ENCODE data around the gene ARHGEF28.

ARHGEF28 gene

GRCh38 chr5:73974871-73975360, 348.9 kb downstream of the ARHGEF28 start:
- DNase-seq, result no peak

- DNase-seq, result no peak
Observed at GRCh38 chr5:73975845-73976244, 349.8 kb downstream of the ARHGEF28 start.

GRCh38 chr5:73977146-73977545, 351.1 kb downstream of the ARHGEF28 start:
- DNase-seq, result no peak

- no peak for DNase-seq
Observed at GRCh38 chr5:73979321-73979720, 353.3 kb downstream of the ARHGEF28 start.

- no peak for DNase-seq
Observed at GRCh38 chr5:73981704-73982103, 355.7 kb downstream of the ARHGEF28 start.

GRCh38 chr5:73983644-73984043, 357.6 kb downstream of the ARHGEF28 start:
- no peak for DNase-seq

GRCh38 chr5:73985145-73985544, 359.1 kb downstream of the ARHGEF28 start:
- DNase-seq, result no peak

- DNase-seq, result no peak
Observed at GRCh38 chr5:73986729-73987128, 360.7 kb downstream of the ARHGEF28 start.

- DNase-seq, result no peak
Observed at GRCh38 chr5:73987915-73988314, 361.9 kb downstream of the ARHGEF28 start.

- no peak for DNase-seq
Observed at GRCh38 chr5:73989956-73990355, 364.0 kb downstream of the ARHGEF28 start.
